Loucy (cell line): ENCODE measurements around the gene CDC42BPB.

ENCODE experiments used
- EZH2phosphoT487 ChIP-seq: fragments of 200-600 bp; IDR thresholded peaks from 2 replicates; pipeline ENCODE4 v1.6.1; 2018; ENCODE audit warnings: antibody characterized with exemption, mild to moderate bottlenecking, moderate library complexity, borderline replicate concordance
- TF ChIP-seq, protein P1 (sequence below): fragments of 200-600 bp; sonication (generic); conservative IDR thresholded peaks from 2 replicates; pipeline ENCODE4 v1.5.1; 2014; ENCODE audit warnings: mild to moderate bottlenecking, antibody characterized with exemption, low read length

DNA sequence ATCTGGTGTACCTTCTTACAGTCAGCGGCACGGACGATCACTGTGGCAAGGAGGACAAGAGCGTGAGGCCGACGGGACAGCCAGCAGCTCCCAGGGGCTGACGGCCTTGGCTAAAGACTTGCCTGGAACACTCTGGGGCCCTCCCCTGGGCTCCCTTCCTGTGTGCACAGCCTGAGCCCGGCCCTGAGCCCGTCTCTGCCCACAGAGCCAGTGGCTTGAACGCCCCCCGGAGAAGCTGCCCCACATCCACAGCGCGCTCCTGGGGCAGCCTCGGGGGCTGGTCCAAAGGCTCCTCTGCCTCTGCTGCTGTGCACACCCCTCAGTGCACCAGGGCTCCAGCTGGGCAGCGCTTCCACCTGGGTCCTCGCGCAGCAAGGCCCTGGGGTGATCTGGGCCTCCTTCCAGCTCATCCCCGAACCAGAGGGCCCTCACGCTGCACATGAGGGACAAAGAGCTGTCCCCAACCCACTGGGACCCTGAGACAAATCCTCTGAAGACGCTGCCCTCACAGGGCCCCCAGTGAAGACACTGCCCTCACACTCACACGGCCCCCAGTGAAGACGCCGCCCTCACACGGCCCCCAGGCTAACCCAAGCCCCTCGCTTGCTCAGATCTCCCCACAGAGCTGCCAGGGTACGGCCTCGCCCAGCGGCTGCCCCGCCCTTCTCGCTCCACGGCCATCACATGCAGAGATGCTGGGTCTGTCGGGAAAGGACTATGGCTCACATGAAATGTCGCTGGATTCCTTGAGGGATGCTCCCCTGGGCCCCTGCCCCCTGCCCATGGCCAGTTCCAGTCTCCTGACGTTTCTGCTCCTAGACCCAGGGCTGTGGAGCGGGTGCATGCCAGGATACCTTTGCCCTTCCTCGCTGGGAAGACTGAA, 112.7 kb downstream of the CDC42BPB start:
- TF ChIP-seq, protein P1, sequence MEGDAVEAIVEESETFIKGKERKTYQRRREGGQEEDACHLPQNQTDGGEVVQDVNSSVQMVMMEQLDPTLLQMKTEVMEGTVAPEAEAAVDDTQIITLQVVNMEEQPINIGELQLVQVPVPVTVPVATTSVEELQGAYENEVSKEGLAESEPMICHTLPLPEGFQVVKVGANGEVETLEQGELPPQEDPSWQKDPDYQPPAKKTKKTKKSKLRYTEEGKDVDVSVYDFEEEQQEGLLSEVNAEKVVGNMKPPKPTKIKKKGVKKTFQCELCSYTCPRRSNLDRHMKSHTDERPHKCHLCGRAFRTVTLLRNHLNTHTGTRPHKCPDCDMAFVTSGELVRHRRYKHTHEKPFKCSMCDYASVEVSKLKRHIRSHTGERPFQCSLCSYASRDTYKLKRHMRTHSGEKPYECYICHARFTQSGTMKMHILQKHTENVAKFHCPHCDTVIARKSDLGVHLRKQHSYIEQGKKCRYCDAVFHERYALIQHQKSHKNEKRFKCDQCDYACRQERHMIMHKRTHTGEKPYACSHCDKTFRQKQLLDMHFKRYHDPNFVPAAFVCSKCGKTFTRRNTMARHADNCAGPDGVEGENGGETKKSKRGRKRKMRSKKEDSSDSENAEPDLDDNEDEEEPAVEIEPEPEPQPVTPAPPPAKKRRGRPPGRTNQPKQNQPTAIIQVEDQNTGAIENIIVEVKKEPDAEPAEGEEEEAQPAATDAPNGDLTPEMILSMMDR = no peak
- no peak for TF ChIP-seq EZH2phosphoT487
